Endothelial cell of umbilical vein (primary cell): ENCODE data around the gene RNF6. TPM values are rescaled to one million over a fixed set of nuclear protein-coding genes. Genes with fewer than 3 reads are reported as not detected.

Experiments
- BruUV-seq: library from RNA; stranded (reverse); fragments of 400-500 nt; replicated peaks from 2 replicates; lab custom pipeline; 2021; lab: Mats Ljungman, UMichigan
- CTCF ChIA-PET: fragments of 300-600, 350-600 bp; sonication (Branson Sonifier 250); formaldehyde crosslinking; loops from one replicate; lab custom pipeline; 2021; ENCODE audit warnings: antibody characterized with exemption, inconsistent platforms; lab: Charles Lee
- POLR2A ChIA-PET: fragments of 300-600, 350-600 bp; sonication (Branson Sonifier 250); formaldehyde crosslinking; loops from one replicate; lab custom pipeline; 2021; ENCODE audit warnings: antibody characterized with exemption, inconsistent platforms; lab: Charles Lee
- DNase-seq: peaks from one replicate; pipeline ENCODE4 v3.0.0-alpha.2; 2011; ENCODE audit warnings: low read depth, low spot score
- FAIRE-seq: peaks from 2 replicates; lab custom pipeline; 2011; peaks lifted over from hg19 to GRCh38; lab: Jason Lieb, UNC
- H2AFZ ChIP-seq: 2 replicates; pipeline ENCODE4 v1.6.0; 2012; ENCODE audit warnings: low read depth, low read length, control low read depth, inconsistent platforms
- H3K27ac ChIP-seq: 2 replicates; pipeline ENCODE4 v1.5.1; 2011; ENCODE audit warnings: low read depth, mild to moderate bottlenecking, control low read depth, low read length, moderate library complexity; ENCODE audit not compliant: insufficient read depth
- H3K27me3 ChIP-seq, 2 experiments: 2 replicates each; pipeline versions ENCODE4 v1.6.0 to v1.6.1; 2011; ENCODE audit warnings: low read length in 2 of 2, mixed read lengths in 1 of 2; ENCODE audit not compliant: control insufficient read depth in 2 of 2, insufficient read depth in 2 of 2
- H3K36me3 ChIP-seq, 2 experiments: 2 replicates in 1 of 2; 3 replicates in 1 of 2; pipeline ENCODE4 v1.5.1; 2011; ENCODE audit warnings: low read length in 2 of 2, mild to moderate bottlenecking in 1 of 2, moderate library complexity in 1 of 2; ENCODE audit not compliant: control insufficient read depth in 2 of 2, insufficient read depth in 2 of 2; ENCODE audit errors: extremely low read depth in 1 of 2
- H3K4me1 ChIP-seq: 3 replicates; pipeline ENCODE4 v1.5.1; 2011; ENCODE audit warnings: mild to moderate bottlenecking, low read length; ENCODE audit not compliant: control insufficient read depth, insufficient read depth; ENCODE audit errors: extremely low read depth
- H3K4me2 ChIP-seq: 2 replicates; pipeline ENCODE4 v1.6.1; 2011; ENCODE audit warnings: low read length, control low read depth, mixed read lengths; ENCODE audit not compliant: insufficient read depth
- H3K4me3 ChIP-seq, 3 experiments: fragments of 200-600 bp in 1 of 3; sonication (generic), shearing (Covaris generic) in 1 of 3; replicated peaks in 1 of 3; 2 replicates each; pipeline ENCODE4 v1.5.1; 2011 to 2016; ENCODE audit warnings: control low read depth in 3 of 3, low read length in 3 of 3, mild to moderate bottlenecking in 2 of 3, inconsistent platforms in 1 of 3, low read depth in 1 of 3, moderate library complexity in 1 of 3; ENCODE audit not compliant: insufficient read depth in 1 of 3
- H3K79me2 ChIP-seq: 2 replicates; pipeline ENCODE4 v1.6.0; 2012; ENCODE audit warnings: low read length, inconsistent platforms; ENCODE audit not compliant: control insufficient read depth, insufficient read depth
- H3K9ac ChIP-seq: replicated peaks from 2 replicates; pipeline ENCODE3; 2011; ENCODE audit warnings: low read length, control low read depth; ENCODE audit not compliant: insufficient read depth; ENCODE audit errors: extremely low read depth
- H3K9me1 ChIP-seq: replicated peaks from 3 replicates; pipeline ENCODE4 v1.6.0; 2011; ENCODE audit warnings: mild to moderate bottlenecking, low read length; ENCODE audit not compliant: control insufficient read depth, insufficient read depth; ENCODE audit errors: extremely low read depth
- H3K9me3 ChIP-seq: replicated peaks from 2 replicates; pipeline ENCODE4 v1.5.1; 2012; ENCODE audit warnings: low read length, inconsistent platforms; ENCODE audit not compliant: control insufficient read depth, insufficient read depth
- H4K20me1 ChIP-seq: replicated peaks from 2 replicates; pipeline ENCODE3; 2011; ENCODE audit warnings: mild to moderate bottlenecking, low read length; ENCODE audit not compliant: control insufficient read depth, insufficient read depth; ENCODE audit errors: extremely low read depth
- EZH2 ChIP-seq: IDR thresholded peaks from 2 replicates; pipeline ENCODE4 v1.6.1; 2012; ENCODE audit warnings: borderline replicate concordance, low read depth, mild to moderate bottlenecking, moderate library complexity, low read length, inconsistent platforms; ENCODE audit not compliant: severe bottlenecking
- FOS ChIP-seq: IDR thresholded peaks from 2 replicates; pipeline ENCODE4 v1.6.1; 2011; ENCODE audit warnings: mild to moderate bottlenecking, low read length, moderate library complexity, borderline replicate concordance; ENCODE audit not compliant: insufficient read depth
- GATA2 ChIP-seq: IDR thresholded peaks from 2 replicates; pipeline ENCODE4 v1.7.0; 2011; ENCODE audit warnings: low read depth, mild to moderate bottlenecking, moderate library complexity, mixed read lengths, low read length; ENCODE audit not compliant: insufficient read length, insufficient read depth
- JUN ChIP-seq: IDR thresholded peaks from 2 replicates; pipeline ENCODE4 v1.6.1; 2011; ENCODE audit warnings: borderline replicate concordance, low read depth; ENCODE audit not compliant: insufficient read length, insufficient read depth
- MYC ChIP-seq: IDR thresholded peaks from one replicate; pipeline ENCODE4 v1.6.1; 2011; ENCODE audit warnings: mild to moderate bottlenecking, low read depth, low read length
- POLR2A ChIP-seq: IDR thresholded peaks from 2 replicates; pipeline ENCODE4 v1.6.1; 2012; ENCODE audit warnings: low read depth, mild to moderate bottlenecking, control low read depth, low read length
- POLR2AphosphoS5 ChIP-seq: IDR thresholded peaks from 2 replicates; pipeline ENCODE4 v1.6.1; 2012; ENCODE audit warnings: low read depth, mild to moderate bottlenecking, control low read depth, low read length, moderate library complexity; ENCODE audit not compliant: insufficient read depth
- dilution Hi-C: fragments of 300-500 bp; cut with MboI; formaldehyde crosslinking; loops from one replicate; pipeline ENCODE4 v1.15.0; 2019; ENCODE audit warnings: low sequenced_read_pairs; ENCODE audit not compliant: extremely low pct_ligation_motif_present
- intact Hi-C: fragments of 100-400 bp; cut with micrococcal nuclease; formaldehyde crosslinking; loops from one replicate; pipeline ENCODE4 v1.10.0; 2022
- polyA plus RNA-seq, 4 experiments: library from polyadenylated mRNA; depleted of rRNA in 3 of 4; stranded (reverse) in 3 of 4; unstranded in 1 of 4; fragments of >200 nt; gene quantifications; 2 replicates each; pipeline versions ENCODE4 v1.2.1 to v1.2.3, GENCODE V29; 2011 to 2012; ENCODE audit warnings: missing spikeins in 1 of 4
- total RNA-seq: library from RNA; stranded (reverse); gene quantifications from 2 replicates; pipeline ENCODE4 v1.2.3, GENCODE V29; 2021
- TF ChIP-seq, protein P1 (sequence below), 2 donors: IDR thresholded peaks; 1 replicate in 1 of 2; 2 replicates in 1 of 2; pipeline ENCODE4 v1.5.1; 2011; ENCODE audit warnings: low read length in 2 of 2, mild to moderate bottlenecking in 2 of 2, moderate library complexity in 2 of 2, control low read depth in 1 of 2, inconsistent platforms in 1 of 2, low read depth in 1 of 2; ENCODE audit not compliant: insufficient read depth in 1 of 2; ENCODE audit errors: extremely low read depth in 1 of 2
- TF ChIP-seq, protein P2 (sequence below): IDR thresholded peaks from 2 replicates; pipeline ENCODE4 v1.6.1; 2011; ENCODE audit not compliant: insufficient read depth, insufficient read length

RNF6 gene
- total and polyA plus RNA-seq, 2 donors (not counting 3 experiments of a cell fraction or from before 2014, with no cell fraction given) = 12.7 to 36.4 TPM

GRCh38 chr13:26247608-26248007, 25.5 kb upstream of the RNF6 start:
- DNase-seq (no peak), FAIRE-seq (no peak)
- H2AFZ ChIP-seq = no peak overlapping the region
- H3K4me3 ChIP-seq = no peak overlapping the region
- H3K27me3 ChIP-seq = peaks cover 14 to 38% of the 10 kb centered on the region in 2 experiments
- no peak overlapping the region for H3K27ac ChIP-seq
- ChIA-PET POLR2A (no interaction called here), CTCF (no interaction called here)
- intact Hi-C loops = no loop called here
- no peak overlapping the region for H3K4me2 ChIP-seq
- H3K79me2 ChIP-seq = no peaks in the 10 kb centered on the region
- no peaks in the 10 kb centered on the region for H3K4me1 ChIP-seq
- H3K9me3 ChIP-seq = no peaks in the 10 kb centered on the region
- no peaks in the 10 kb centered on the region for H3K9me1 ChIP-seq
- H4K20me1 ChIP-seq = no peaks in the 10 kb centered on the region
- TF ChIP-seq JUN = no peak
- TF ChIP-seq POLR2AphosphoS5 = no peak
- no peak for TF ChIP-seq FOS
- TF ChIP-seq EZH2 = no peak
- TF ChIP-seq MYC = no peak
- TF ChIP-seq, protein P1, sequence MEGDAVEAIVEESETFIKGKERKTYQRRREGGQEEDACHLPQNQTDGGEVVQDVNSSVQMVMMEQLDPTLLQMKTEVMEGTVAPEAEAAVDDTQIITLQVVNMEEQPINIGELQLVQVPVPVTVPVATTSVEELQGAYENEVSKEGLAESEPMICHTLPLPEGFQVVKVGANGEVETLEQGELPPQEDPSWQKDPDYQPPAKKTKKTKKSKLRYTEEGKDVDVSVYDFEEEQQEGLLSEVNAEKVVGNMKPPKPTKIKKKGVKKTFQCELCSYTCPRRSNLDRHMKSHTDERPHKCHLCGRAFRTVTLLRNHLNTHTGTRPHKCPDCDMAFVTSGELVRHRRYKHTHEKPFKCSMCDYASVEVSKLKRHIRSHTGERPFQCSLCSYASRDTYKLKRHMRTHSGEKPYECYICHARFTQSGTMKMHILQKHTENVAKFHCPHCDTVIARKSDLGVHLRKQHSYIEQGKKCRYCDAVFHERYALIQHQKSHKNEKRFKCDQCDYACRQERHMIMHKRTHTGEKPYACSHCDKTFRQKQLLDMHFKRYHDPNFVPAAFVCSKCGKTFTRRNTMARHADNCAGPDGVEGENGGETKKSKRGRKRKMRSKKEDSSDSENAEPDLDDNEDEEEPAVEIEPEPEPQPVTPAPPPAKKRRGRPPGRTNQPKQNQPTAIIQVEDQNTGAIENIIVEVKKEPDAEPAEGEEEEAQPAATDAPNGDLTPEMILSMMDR (IDR thresholded peaks at IDR 0.05; ENCODE audit: extremely low read depth in 1 of 2, insufficient read depth in 1 of 2, low read depth in 1 of 2, low read length in 2 of 2) = no peak
- TF ChIP-seq POLR2A = no peak
- TF ChIP-seq GATA2 = no peak
- TF ChIP-seq, protein P2, sequence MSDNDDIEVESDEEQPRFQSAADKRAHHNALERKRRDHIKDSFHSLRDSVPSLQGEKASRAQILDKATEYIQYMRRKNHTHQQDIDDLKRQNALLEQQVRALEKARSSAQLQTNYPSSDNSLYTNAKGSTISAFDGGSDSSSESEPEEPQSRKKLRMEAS = no peak
- dilution Hi-C loops = no loop called here
- BruUV-seq = no TSS peak
- H3K36me3 ChIP-seq = no peaks in the 10 kb centered on the region
- H3K9ac ChIP-seq = no peak overlapping the region
